Measurements from ENCODE around the gene GANAB.

Gene GANAB

GRCh38 chr11:62579252-62579651, 67.2 kb downstream of the GANAB start:
- no peaks in the 10 kb centered on the region for H3K9me3 ChIP-seq (ENCODE audit: control insufficient read depth, insufficient read depth, low read length)
- no peaks in the 10 kb centered on the region for H3K27me3 ChIP-seq (ENCODE audit: control insufficient read depth, insufficient read depth, low read length)
- H3K4me3 ChIP-seq (ENCODE audit: low read depth, low read length): no peak overlapping the region
- H3K36me3 ChIP-seq (ENCODE audit: control insufficient read depth, insufficient read depth, low read length): peaks cover 64% of the 10 kb centered on the region
- peaks cover 8% of the 10 kb centered on the region; the same call in 1 of the 2 replicates for H3K4me1 ChIP-seq (ENCODE audit: control insufficient read depth, insufficient read depth, low read length)
- no peak overlapping the region for H3K9ac ChIP-seq (ENCODE audit: low read depth, low read length)
- H3K27ac ChIP-seq (ENCODE audit: low read depth, low read length): no peak overlapping the region

- Histone ChIP-seq H3K4me1 (ENCODE audit: control insufficient read depth, insufficient read depth, low read length) (peaks cover 8% of the 10 kb centered on the region; the same call in 1 of the 2 replicates), H3K36me3 (ENCODE audit: control insufficient read depth, insufficient read depth, low read length) (peaks cover 61% of the 10 kb centered on the region), H3K4me3 (ENCODE audit: low read depth, low read length) (no peak overlapping the region), H3K27me3 (ENCODE audit: control insufficient read depth, insufficient read depth, low read length) (no peaks in the 10 kb centered on the region), H3K27ac (ENCODE audit: low read depth, low read length) (no peak overlapping the region), H3K9me3 (ENCODE audit: control insufficient read depth, insufficient read depth, low read length) (no peaks in the 10 kb centered on the region), H3K9ac (ENCODE audit: low read depth, low read length) (no peak overlapping the region)
Observed at GRCh38 chr11:62578541-62578940, 67.9 kb downstream of the GANAB start.

GRCh38 chr11:62577046-62577714, 69.2 kb downstream of the GANAB start:
- H3K9me3 ChIP-seq (ENCODE audit: control insufficient read depth, insufficient read depth, low read length): no peaks in the 10 kb centered on the region
- H3K4me3 ChIP-seq (ENCODE audit: low read depth, low read length): no peak overlapping the region
- peaks cover 62% of the 10 kb centered on the region for H3K36me3 ChIP-seq (ENCODE audit: control insufficient read depth, insufficient read depth, low read length)
- no peaks in the 10 kb centered on the region for H3K27me3 ChIP-seq (ENCODE audit: control insufficient read depth, insufficient read depth, low read length)
- H3K4me1 ChIP-seq (ENCODE audit: control insufficient read depth, insufficient read depth, low read length): peaks cover 13% of the 10 kb centered on the region
- no peak overlapping the region for H3K27ac ChIP-seq (ENCODE audit: low read depth, low read length)
- H3K9ac ChIP-seq (ENCODE audit: low read depth, low read length): no peak overlapping the region

DNA sequence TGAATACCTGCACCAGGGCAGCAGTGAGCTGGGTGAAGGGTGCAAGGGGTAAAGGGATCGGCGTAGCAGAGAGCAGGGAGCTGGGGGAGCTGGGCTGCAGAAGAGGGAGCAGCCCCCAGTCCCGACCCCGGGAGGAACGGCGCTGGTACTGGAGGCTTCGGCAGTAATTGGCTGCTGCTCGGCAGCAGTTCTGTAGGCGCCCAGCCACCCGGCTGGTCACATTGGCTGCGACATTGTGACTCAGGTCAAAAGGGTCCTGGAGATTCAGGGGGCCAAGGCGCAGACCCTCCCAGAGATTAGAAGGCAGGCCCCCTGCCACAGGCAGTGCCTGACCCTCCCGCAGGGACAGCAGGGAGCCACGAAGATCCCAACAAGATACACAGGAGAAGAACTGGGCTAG, 70.6 kb downstream of the GANAB start:
- Histone ChIP-seq H3K9ac (ENCODE audit: low read depth, low read length) (no peak overlapping the region), H3K4me1 (ENCODE audit: control insufficient read depth, insufficient read depth, low read length) (peaks cover 16% of the 10 kb centered on the region), H3K9me3 (ENCODE audit: control insufficient read depth, insufficient read depth, low read length) (no peaks in the 10 kb centered on the region), H3K27ac (ENCODE audit: low read depth, low read length) (no peak overlapping the region), H3K36me3 (ENCODE audit: control insufficient read depth, insufficient read depth, low read length) (peaks cover 62% of the 10 kb centered on the region), H3K4me3 (ENCODE audit: low read depth, low read length) (no peak overlapping the region), H3K27me3 (ENCODE audit: control insufficient read depth, insufficient read depth, low read length) (no peaks in the 10 kb centered on the region)

GRCh38 chr11:62575156-62575555, 71.3 kb downstream of the GANAB start:
- Histone ChIP-seq H3K9ac (ENCODE audit: low read depth, low read length) (no peak overlapping the region), H3K27ac (ENCODE audit: low read depth, low read length) (no peak overlapping the region), H3K36me3 (ENCODE audit: control insufficient read depth, insufficient read depth, low read length) (peaks cover 64% of the 10 kb centered on the region), H3K9me3 (ENCODE audit: control insufficient read depth, insufficient read depth, low read length) (no peaks in the 10 kb centered on the region), H3K4me1 (ENCODE audit: control insufficient read depth, insufficient read depth, low read length) (peaks cover 16% of the 10 kb centered on the region), H3K4me3 (ENCODE audit: low read depth, low read length) (peak overlapping the region; percentile 91), H3K27me3 (ENCODE audit: control insufficient read depth, insufficient read depth, low read length) (no peaks in the 10 kb centered on the region)
